B cell (primary cell): ENCODE measurements around the gene ALKAL2. TPM values are rescaled to one million over a fixed set of nuclear protein-coding genes. Genes with fewer than 3 reads are reported as not detected.

ENCODE experiments used
- ATAC-seq: fragments of 200-7000 bp; cut with Tn5 transposase; one replicate; pipeline ENCODE4 v1.10.0; 2021; ENCODE audit warnings: low read depth, mild to moderate bottlenecking, moderate number of reproducible peaks, moderate library complexity
- CTCF ChIA-PET: fragments of 350-600 bp; sonication (Branson Sonifier 250); formaldehyde crosslinking; loops from one replicate; lab custom pipeline; 2021; ENCODE audit warnings: antibody characterized with exemption, inconsistent platforms; lab: Charles Lee
- POLR2A ChIA-PET: fragments of 350-600 bp; sonication (Branson Sonifier 250); formaldehyde crosslinking; loops from one replicate; lab custom pipeline; 2021; ENCODE audit warnings: antibody characterized with exemption; lab: Charles Lee
- DNase-seq: peaks from one replicate; pipeline ENCODE4 v3.0.0; 2013
- H2AFZ ChIP-seq: 2 replicates; pipeline ENCODE4 v1.6.1; 2012; ENCODE audit warnings: mild to moderate bottlenecking, low read depth, low read length; ENCODE audit not compliant: insufficient read depth, poor library complexity, severe bottlenecking
- H3K27ac ChIP-seq, 2 donors: 1 replicate in 1 of 2; 2 replicates in 1 of 2; pipeline ENCODE4 v1.5.1; 2012 to 2013; ENCODE audit warnings: low read length in 2 of 2, mild to moderate bottlenecking in 2 of 2, moderate library complexity in 1 of 2
- H3K27me3 ChIP-seq, 4 experiments: fragments of 200-600 bp in 1 of 4; sonication (generic) in 1 of 4; replicated peaks in 1 of 4; 1 replicate in 2 of 4; 2 replicates in 2 of 4; pipeline versions ENCODE4 v1.6.1 to v1.7.0; 2013 to 2016; ENCODE audit warnings: low read length in 3 of 4, mild to moderate bottlenecking in 2 of 4, mixed read lengths in 1 of 4, moderate library complexity in 1 of 4; ENCODE audit not compliant: insufficient read depth in 4 of 4, control insufficient read depth in 3 of 4; ENCODE audit errors: control extremely low read depth in 1 of 4
- H3K36me3 ChIP-seq, 2 experiments: replicated peaks in 1 of 2; 1 replicate in 1 of 2; 2 replicates in 1 of 2; pipeline versions ENCODE4 v1.6.1 to v1.7.1; 2013; ENCODE audit warnings: low read length in 1 of 2; ENCODE audit not compliant: insufficient read depth in 2 of 2, control insufficient read depth in 1 of 2; ENCODE audit errors: control extremely low read depth in 1 of 2, extremely low read depth in 1 of 2
- H3K4me1 ChIP-seq, 2 donors: fragments of 200-600 bp in 1 of 2; sonication (generic) in 1 of 2; 1 replicate in 1 of 2; 2 replicates in 1 of 2; pipeline versions ENCODE4 v1.5.1 to v1.6.1; 2013 to 2017; ENCODE audit warnings: low read length in 2 of 2; ENCODE audit not compliant: control insufficient read depth in 2 of 2, insufficient read depth in 2 of 2
- H3K4me2 ChIP-seq: replicated peaks from 2 replicates; pipeline ENCODE3; 2012; ENCODE audit warnings: mild to moderate bottlenecking, low read depth, low read length; ENCODE audit not compliant: poor library complexity, severe bottlenecking
- H3K4me3 ChIP-seq, 5 experiments: fragments of 200-600 bp in 1 of 5; sonication (generic) in 1 of 5; 1 replicate in 3 of 5; 2 replicates in 2 of 5; pipeline versions ENCODE4 v1.5.1 to v1.7.0; 2011 to 2016; ENCODE audit warnings: low read length in 4 of 5, mild to moderate bottlenecking in 4 of 5, low read depth in 2 of 5, control low read depth in 1 of 5, moderate library complexity in 1 of 5; ENCODE audit not compliant: insufficient read depth in 1 of 5; ENCODE audit errors: control extremely low read depth in 1 of 5, extremely low read depth in 1 of 5
- H3K79me2 ChIP-seq: fragments of 200-600 bp; sonication (generic); one replicate; pipeline ENCODE4 v1.6.0; 2016; ENCODE audit warnings: low read length; ENCODE audit not compliant: control insufficient read depth, insufficient read depth
- H3K9ac ChIP-seq: fragments of 200-600 bp; sonication (generic); 2 replicates; pipeline ENCODE4 v1.6.1; 2017; ENCODE audit warnings: mild to moderate bottlenecking, low read length, moderate library complexity
- H3K9me3 ChIP-seq, 3 donors: one replicate each; pipeline versions ENCODE4 v1.6.1 to v1.7.1; 2013; ENCODE audit warnings: low read length in 2 of 3; ENCODE audit not compliant: control insufficient read depth in 2 of 3, insufficient read depth in 1 of 3; ENCODE audit errors: control extremely low read depth in 1 of 3
- H4K20me1 ChIP-seq: 2 replicates; pipeline ENCODE4 v1.6.0; 2012; ENCODE audit warnings: mild to moderate bottlenecking, low read length; ENCODE audit not compliant: insufficient read depth, control insufficient read depth, poor library complexity, severe bottlenecking
- H3K27ac Mint-ChIP-seq: one replicate; pipeline ENCODE4 v1.8.0; 2021; ENCODE audit warnings: mixed read lengths
- H3K27me3 Mint-ChIP-seq: one replicate; pipeline ENCODE4 v1.8.0; 2021; ENCODE audit warnings: mixed read lengths
- H3K4me1 Mint-ChIP-seq: one replicate; pipeline ENCODE4 v1.8.0; 2021; ENCODE audit warnings: mixed read lengths
- H3K4me3 Mint-ChIP-seq: one replicate; pipeline ENCODE4 v1.8.0; 2021; ENCODE audit warnings: mixed read lengths
- H3K9me3 Mint-ChIP-seq: one replicate; pipeline ENCODE4 v1.8.0; 2022; ENCODE audit warnings: mixed read lengths; ENCODE audit not compliant: insufficient read depth
- EZH2 ChIP-seq: IDR thresholded peaks from 2 replicates; pipeline ENCODE4 v1.6.1; 2012; ENCODE audit warnings: borderline replicate concordance, low read depth, mild to moderate bottlenecking, moderate library complexity, low read length; ENCODE audit not compliant: insufficient read depth, poor library complexity, severe bottlenecking
- WGBS: methylation state at CpG from one replicate; pipeline ENCODE4 v1.1.5; 2013; ENCODE audit warnings: missing lambda C conversion rate; ENCODE audit not compliant: insufficient coverage; 5-methylcytosine and 5-hydroxymethylcytosine counted together
- intact Hi-C: fragments of 100-400 bp; cut with micrococcal nuclease; formaldehyde crosslinking; loops from one replicate; pipeline ENCODE4 v1.10.0; 2022
- polyA plus RNA-seq: library from polyadenylated mRNA; depleted of rRNA; stranded (reverse); fragments of >200 nt; gene quantifications from 2 replicates; pipeline ENCODE4 v1.2.3, GENCODE V29; 2012
- total RNA-seq, 2 donors: library from RNA; stranded (reverse); fragments of 120-200 nt in 1 of 2; gene quantifications; 1 replicate in 1 of 2; 2 replicates in 1 of 2; pipeline versions ENCODE4 v1.2.3 to v1.2.4, GENCODE V29; 2013 to 2022
- TF ChIP-seq, protein P1 (sequence below): fragments of 200-600 bp; IDR thresholded peaks from one replicate; pipeline ENCODE4 v1.8.0; 2022; ENCODE audit warnings: antibody characterized with exemption, mild to moderate bottlenecking

The ALKAL2 gene
- total and polyA plus RNA-seq, 2 donors (not counting 1 experiment from before 2014, with no cell fraction given) = 0.79 to 5.3 TPM

DNA sequence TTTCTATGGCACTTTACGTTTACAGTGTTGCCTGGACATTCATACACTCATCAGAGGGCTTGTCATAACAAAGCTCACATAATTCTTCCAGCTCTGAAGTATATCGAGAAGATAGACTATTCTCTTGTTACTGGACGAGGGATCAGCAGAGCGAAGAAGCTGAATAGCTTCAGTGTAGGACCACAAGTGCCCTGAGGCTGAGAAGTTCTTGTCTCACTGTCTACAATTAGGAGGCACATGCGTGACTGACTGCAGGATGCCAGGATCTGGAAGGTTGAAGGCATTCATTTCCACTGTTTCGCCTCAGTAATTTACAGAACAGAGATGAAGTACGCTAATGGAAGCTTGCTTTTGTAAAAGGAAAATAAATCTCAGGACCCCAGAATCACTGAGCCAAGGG is 33.6 kb downstream of the ALKAL2 start:
- Histone ChIP-seq H3K27ac (no peak overlapping the region), H3K79me2 (no peaks in the 10 kb centered on the region), H3K4me1 (no peaks in the 10 kb centered on the region), H3K4me3 (no peak overlapping the region), H2AFZ (no peak overlapping the region), H3K4me2 (no peak overlapping the region), H4K20me1 (no peaks in the 10 kb centered on the region), H3K9ac (no peak overlapping the region), H3K9me3 (peaks cover 0 to 2% (median 0%) of the 10 kb centered on the region in 3 donors), H3K36me3 (peaks cover 4 to 5% of the 10 kb centered on the region in 2 experiments), H3K27me3 (no peaks in the 10 kb centered on the region)
- ChIA-PET POLR2A (no interaction called here), CTCF (interaction anchor here (1.4 kb wide), 1 partner anchor 8 kb away, joined by 3 read pairs; no protein-coding TSS in a partner anchor)
- no peak overlapping the region for H3K4me3 Mint-ChIP-seq
- H3K4me1 Mint-ChIP-seq = no peaks in the 10 kb centered on the region
- no peak for DNase-seq
- intact Hi-C loops = no loop called here
- no peak overlapping the region for H3K27ac Mint-ChIP-seq
- H3K9me3 Mint-ChIP-seq = peaks cover 2% of the 10 kb centered on the region
- TF ChIP-seq EZH2 = no peak
- TF ChIP-seq, protein P1, sequence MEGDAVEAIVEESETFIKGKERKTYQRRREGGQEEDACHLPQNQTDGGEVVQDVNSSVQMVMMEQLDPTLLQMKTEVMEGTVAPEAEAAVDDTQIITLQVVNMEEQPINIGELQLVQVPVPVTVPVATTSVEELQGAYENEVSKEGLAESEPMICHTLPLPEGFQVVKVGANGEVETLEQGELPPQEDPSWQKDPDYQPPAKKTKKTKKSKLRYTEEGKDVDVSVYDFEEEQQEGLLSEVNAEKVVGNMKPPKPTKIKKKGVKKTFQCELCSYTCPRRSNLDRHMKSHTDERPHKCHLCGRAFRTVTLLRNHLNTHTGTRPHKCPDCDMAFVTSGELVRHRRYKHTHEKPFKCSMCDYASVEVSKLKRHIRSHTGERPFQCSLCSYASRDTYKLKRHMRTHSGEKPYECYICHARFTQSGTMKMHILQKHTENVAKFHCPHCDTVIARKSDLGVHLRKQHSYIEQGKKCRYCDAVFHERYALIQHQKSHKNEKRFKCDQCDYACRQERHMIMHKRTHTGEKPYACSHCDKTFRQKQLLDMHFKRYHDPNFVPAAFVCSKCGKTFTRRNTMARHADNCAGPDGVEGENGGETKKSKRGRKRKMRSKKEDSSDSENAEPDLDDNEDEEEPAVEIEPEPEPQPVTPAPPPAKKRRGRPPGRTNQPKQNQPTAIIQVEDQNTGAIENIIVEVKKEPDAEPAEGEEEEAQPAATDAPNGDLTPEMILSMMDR = no peak
- WGBS = 91% methylated on average over 6 of the region's 7 CpGs
- H3K27me3 Mint-ChIP-seq = no peaks in the 10 kb centered on the region
- no peak for ATAC-seq

DNA sequence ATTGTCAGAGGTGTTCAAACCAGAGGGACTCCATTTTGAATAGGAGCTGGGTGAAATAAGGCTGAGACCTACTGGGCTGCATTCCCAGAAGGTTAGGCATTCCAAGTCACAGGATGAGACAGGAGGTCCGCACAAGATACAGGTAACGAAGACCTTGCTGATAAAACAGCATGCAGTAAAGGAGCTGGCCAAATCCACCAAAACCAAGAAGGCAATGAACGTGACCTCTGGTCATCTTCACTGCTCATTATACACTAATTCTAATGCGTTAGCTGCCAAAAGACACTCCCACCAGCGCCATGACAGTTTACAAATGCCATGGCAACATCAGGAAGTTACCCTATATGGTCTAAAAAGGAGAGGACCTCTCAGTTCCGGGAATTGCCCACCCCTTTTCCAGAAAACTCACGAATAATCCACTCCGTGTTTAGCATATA is 34.7 kb downstream of the ALKAL2 start:
- Histone ChIP-seq H3K4me1 (no peaks in the 10 kb centered on the region), H2AFZ (no peak overlapping the region), H3K27me3 (no peaks in the 10 kb centered on the region), H3K36me3 (peaks cover 1 to 6% of the 10 kb centered on the region in 2 experiments), H4K20me1 (no peaks in the 10 kb centered on the region), H3K4me2 (no peak overlapping the region), H3K4me3 (no peak overlapping the region), H3K9ac (no peak overlapping the region), H3K79me2 (no peaks in the 10 kb centered on the region), H3K9me3 (no peaks in the 10 kb centered on the region), H3K27ac (no peak overlapping the region)
- ChIA-PET CTCF (no interaction called here), POLR2A (no interaction called here)
- Mint-ChIP-seq H3K27ac (no peak overlapping the region), H3K4me3 (no peak overlapping the region), H3K9me3 (peaks cover under 1% of the 10 kb centered on the region), H3K4me1 (no peaks in the 10 kb centered on the region), H3K27me3 (no peaks in the 10 kb centered on the region)
- no peak for TF ChIP-seq EZH2
- TF ChIP-seq, protein P1 = no peak
- ATAC-seq (no peak), DNase-seq (no peak)
- WGBS = 100% methylated on average over 2 of the region's 8 CpGs
- intact Hi-C loops = no loop called here
